Endothelial cell of umbilical vein (primary cell): ENCODE results near the gene MYH11. TPM values are rescaled to one million over a fixed set of nuclear protein-coding genes. Genes with fewer than 3 reads are reported as not detected.
A peak's percentile ranks its signal among the peaks of the same experiment; 100 is the strongest.

Experiments used
- BruUV-seq: library from RNA; stranded (reverse); fragments of 400-500 nt; replicated peaks from 2 replicates; lab custom pipeline; 2021; lab: Mats Ljungman, UMichigan
- CTCF ChIA-PET: fragments of 300-600, 350-600 bp; sonication (Branson Sonifier 250); formaldehyde crosslinking; loops from one replicate; lab custom pipeline; 2021; ENCODE audit warnings: antibody characterized with exemption, inconsistent platforms; lab: Charles Lee
- POLR2A ChIA-PET: fragments of 300-600, 350-600 bp; sonication (Branson Sonifier 250); formaldehyde crosslinking; loops from one replicate; lab custom pipeline; 2021; ENCODE audit warnings: antibody characterized with exemption, inconsistent platforms; lab: Charles Lee
- DNase-seq: peaks from one replicate; pipeline ENCODE4 v3.0.0-alpha.2; 2011; ENCODE audit warnings: low read depth, low spot score
- FAIRE-seq: peaks from 2 replicates; lab custom pipeline; 2011; peaks lifted over from hg19 to GRCh38; lab: Jason Lieb, UNC
- H2AFZ ChIP-seq: 2 replicates; pipeline ENCODE4 v1.6.0; 2012; ENCODE audit warnings: low read depth, low read length, control low read depth, inconsistent platforms
- H3K27ac ChIP-seq: 2 replicates; pipeline ENCODE4 v1.5.1; 2011; ENCODE audit warnings: low read depth, mild to moderate bottlenecking, control low read depth, low read length, moderate library complexity; ENCODE audit not compliant: insufficient read depth
- H3K27me3 ChIP-seq, 2 experiments: 2 replicates each; pipeline versions ENCODE4 v1.6.0 to v1.6.1; 2011; ENCODE audit warnings: low read length in 2 of 2, mixed read lengths in 1 of 2; ENCODE audit not compliant: control insufficient read depth in 2 of 2, insufficient read depth in 2 of 2
- H3K36me3 ChIP-seq, 2 experiments: 2 replicates in 1 of 2; 3 replicates in 1 of 2; pipeline ENCODE4 v1.5.1; 2011; ENCODE audit warnings: low read length in 2 of 2, mild to moderate bottlenecking in 1 of 2, moderate library complexity in 1 of 2; ENCODE audit not compliant: control insufficient read depth in 2 of 2, insufficient read depth in 2 of 2; ENCODE audit errors: extremely low read depth in 1 of 2
- H3K4me1 ChIP-seq: 3 replicates; pipeline ENCODE4 v1.5.1; 2011; ENCODE audit warnings: mild to moderate bottlenecking, low read length; ENCODE audit not compliant: control insufficient read depth, insufficient read depth; ENCODE audit errors: extremely low read depth
- H3K4me2 ChIP-seq: 2 replicates; pipeline ENCODE4 v1.6.1; 2011; ENCODE audit warnings: low read length, control low read depth, mixed read lengths; ENCODE audit not compliant: insufficient read depth
- H3K4me3 ChIP-seq, 3 experiments: fragments of 200-600 bp in 1 of 3; sonication (generic), shearing (Covaris generic) in 1 of 3; replicated peaks in 1 of 3; 2 replicates each; pipeline ENCODE4 v1.5.1; 2011 to 2016; ENCODE audit warnings: control low read depth in 3 of 3, low read length in 3 of 3, mild to moderate bottlenecking in 2 of 3, inconsistent platforms in 1 of 3, low read depth in 1 of 3, moderate library complexity in 1 of 3; ENCODE audit not compliant: insufficient read depth in 1 of 3
- H3K79me2 ChIP-seq: 2 replicates; pipeline ENCODE4 v1.6.0; 2012; ENCODE audit warnings: low read length, inconsistent platforms; ENCODE audit not compliant: control insufficient read depth, insufficient read depth
- H3K9ac ChIP-seq: replicated peaks from 2 replicates; pipeline ENCODE3; 2011; ENCODE audit warnings: low read length, control low read depth; ENCODE audit not compliant: insufficient read depth; ENCODE audit errors: extremely low read depth
- H3K9me1 ChIP-seq: replicated peaks from 3 replicates; pipeline ENCODE4 v1.6.0; 2011; ENCODE audit warnings: mild to moderate bottlenecking, low read length; ENCODE audit not compliant: control insufficient read depth, insufficient read depth; ENCODE audit errors: extremely low read depth
- H3K9me3 ChIP-seq: replicated peaks from 2 replicates; pipeline ENCODE4 v1.5.1; 2012; ENCODE audit warnings: low read length, inconsistent platforms; ENCODE audit not compliant: control insufficient read depth, insufficient read depth
- H4K20me1 ChIP-seq: replicated peaks from 2 replicates; pipeline ENCODE3; 2011; ENCODE audit warnings: mild to moderate bottlenecking, low read length; ENCODE audit not compliant: control insufficient read depth, insufficient read depth; ENCODE audit errors: extremely low read depth
- EZH2 ChIP-seq: IDR thresholded peaks from 2 replicates; pipeline ENCODE4 v1.6.1; 2012; ENCODE audit warnings: borderline replicate concordance, low read depth, mild to moderate bottlenecking, moderate library complexity, low read length, inconsistent platforms; ENCODE audit not compliant: severe bottlenecking
- FOS ChIP-seq: IDR thresholded peaks from 2 replicates; pipeline ENCODE4 v1.6.1; 2011; ENCODE audit warnings: mild to moderate bottlenecking, low read length, moderate library complexity, borderline replicate concordance; ENCODE audit not compliant: insufficient read depth
- MAX ChIP-seq: IDR thresholded peaks from 2 replicates; pipeline ENCODE4 v1.6.1; 2011; ENCODE audit not compliant: insufficient read depth, insufficient read length
- POLR2A ChIP-seq: IDR thresholded peaks from 2 replicates; pipeline ENCODE4 v1.6.1; 2012; ENCODE audit warnings: low read depth, mild to moderate bottlenecking, control low read depth, low read length
- POLR2AphosphoS5 ChIP-seq: IDR thresholded peaks from 2 replicates; pipeline ENCODE4 v1.6.1; 2012; ENCODE audit warnings: low read depth, mild to moderate bottlenecking, control low read depth, low read length, moderate library complexity; ENCODE audit not compliant: insufficient read depth
- dilution Hi-C: fragments of 300-500 bp; cut with MboI; formaldehyde crosslinking; loops from one replicate; pipeline ENCODE4 v1.15.0; 2019; ENCODE audit warnings: low sequenced_read_pairs; ENCODE audit not compliant: extremely low pct_ligation_motif_present
- intact Hi-C: fragments of 100-400 bp; cut with micrococcal nuclease; formaldehyde crosslinking; loops from one replicate; pipeline ENCODE4 v1.10.0; 2022
- polyA plus RNA-seq, 4 experiments: library from polyadenylated mRNA; depleted of rRNA in 3 of 4; stranded (reverse) in 3 of 4; unstranded in 1 of 4; fragments of >200 nt; gene quantifications; 2 replicates each; pipeline versions ENCODE4 v1.2.1 to v1.2.3, GENCODE V29; 2011 to 2012; ENCODE audit warnings: missing spikeins in 1 of 4
- total RNA-seq: library from RNA; stranded (reverse); gene quantifications from 2 replicates; pipeline ENCODE4 v1.2.3, GENCODE V29; 2021
- TF ChIP-seq, protein P1 (sequence below), 2 donors: IDR thresholded peaks; 1 replicate in 1 of 2; 2 replicates in 1 of 2; pipeline ENCODE4 v1.5.1; 2011; ENCODE audit warnings: low read length in 2 of 2, mild to moderate bottlenecking in 2 of 2, moderate library complexity in 2 of 2, control low read depth in 1 of 2, inconsistent platforms in 1 of 2, low read depth in 1 of 2; ENCODE audit not compliant: insufficient read depth in 1 of 2; ENCODE audit errors: extremely low read depth in 1 of 2

Gene MYH11
- total and polyA plus RNA-seq, 2 donors (not counting 3 experiments of a cell fraction or from before 2014, with no cell fraction given), result not detected

DNA sequence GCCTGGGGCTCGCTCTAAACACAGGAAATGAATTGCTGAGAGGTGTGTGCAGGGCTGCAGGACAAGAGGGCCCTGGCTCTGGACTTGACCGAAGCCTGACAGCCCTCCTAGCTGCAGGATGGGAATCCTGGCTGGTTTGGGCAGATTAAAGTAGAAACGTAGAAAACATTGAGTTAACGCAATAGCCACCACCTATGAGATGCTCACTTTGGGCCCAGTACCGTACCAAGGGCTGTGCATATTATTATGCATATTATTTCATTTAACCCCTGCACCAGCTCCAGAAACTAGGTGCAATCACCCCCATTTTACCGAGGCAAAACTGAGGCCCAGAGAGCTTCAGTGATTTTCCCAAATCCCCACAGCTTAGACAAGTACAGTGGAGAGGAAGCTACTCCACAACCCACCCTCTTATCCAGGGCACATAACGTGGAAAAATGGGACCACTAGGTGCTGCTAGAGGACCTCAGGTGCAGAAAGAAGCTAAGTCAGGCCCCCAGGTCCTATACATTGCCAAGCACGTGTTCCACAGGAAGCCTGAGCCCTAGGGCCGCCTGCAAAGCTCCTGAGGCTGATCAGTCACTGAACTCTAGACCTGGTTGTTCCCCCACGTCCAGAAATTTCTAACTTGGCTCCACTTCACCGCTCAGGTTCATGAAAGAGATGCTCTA is 79.2 kb downstream of the MYH11 start:
- H3K36me3 ChIP-seq, result no peaks in the 10 kb centered on the region
- dilution Hi-C loops, result no loop called here
- no peak overlapping the region for H3K27ac ChIP-seq
- no peaks in the 10 kb centered on the region for H4K20me1 ChIP-seq
- H2AFZ ChIP-seq, result no peak overlapping the region
- ChIA-PET POLR2A (no interaction called here), CTCF (interaction anchor here (0.5 to 4.0 kb wide), 15 partner anchors 9 to 410 kb away, joined by 3 to 66 read pairs (median 3); no protein-coding TSS in a partner anchor)
- H3K9me1 ChIP-seq, result no peaks in the 10 kb centered on the region
- no peak overlapping the region for H3K9ac ChIP-seq
- no TSS peak for BruUV-seq
- no peak overlapping the region for H3K4me3 ChIP-seq
- no peaks in the 10 kb centered on the region for H3K9me3 ChIP-seq
- peak; percentile 8 for FAIRE-seq
- no peak overlapping the region for H3K4me2 ChIP-seq
- DNase-seq, result peak; percentile 54
- TF ChIP-seq MAX (peak; percentile 27), POLR2A (no peak), EZH2 (no peak), FOS (no peak), POLR2AphosphoS5 (no peak)
- TF ChIP-seq, protein P1, sequence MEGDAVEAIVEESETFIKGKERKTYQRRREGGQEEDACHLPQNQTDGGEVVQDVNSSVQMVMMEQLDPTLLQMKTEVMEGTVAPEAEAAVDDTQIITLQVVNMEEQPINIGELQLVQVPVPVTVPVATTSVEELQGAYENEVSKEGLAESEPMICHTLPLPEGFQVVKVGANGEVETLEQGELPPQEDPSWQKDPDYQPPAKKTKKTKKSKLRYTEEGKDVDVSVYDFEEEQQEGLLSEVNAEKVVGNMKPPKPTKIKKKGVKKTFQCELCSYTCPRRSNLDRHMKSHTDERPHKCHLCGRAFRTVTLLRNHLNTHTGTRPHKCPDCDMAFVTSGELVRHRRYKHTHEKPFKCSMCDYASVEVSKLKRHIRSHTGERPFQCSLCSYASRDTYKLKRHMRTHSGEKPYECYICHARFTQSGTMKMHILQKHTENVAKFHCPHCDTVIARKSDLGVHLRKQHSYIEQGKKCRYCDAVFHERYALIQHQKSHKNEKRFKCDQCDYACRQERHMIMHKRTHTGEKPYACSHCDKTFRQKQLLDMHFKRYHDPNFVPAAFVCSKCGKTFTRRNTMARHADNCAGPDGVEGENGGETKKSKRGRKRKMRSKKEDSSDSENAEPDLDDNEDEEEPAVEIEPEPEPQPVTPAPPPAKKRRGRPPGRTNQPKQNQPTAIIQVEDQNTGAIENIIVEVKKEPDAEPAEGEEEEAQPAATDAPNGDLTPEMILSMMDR (IDR thresholded peaks at IDR 0.05; ENCODE audit: extremely low read depth in 1 of 2, insufficient read depth in 1 of 2, low read depth in 1 of 2, low read length in 2 of 2), result peak; percentile 17 to 54
- intact Hi-C loops, result loop anchor here (1.0 to 2.0 kb wide), 2 partner anchors 45 to 350 kb away; no protein-coding TSS in a partner anchor
- no peaks in the 10 kb centered on the region for H3K4me1 ChIP-seq
- H3K79me2 ChIP-seq, result no peaks in the 10 kb centered on the region
- peaks cover 4 to 5% of the 10 kb centered on the region in 2 experiments for H3K27me3 ChIP-seq
